GM23338 (cell line): ENCODE measurements around the gene DNAJC12. TPM values are rescaled to one million over a fixed set of nuclear protein-coding genes. Genes with fewer than 3 reads are reported as not detected.

Source experiments
- ATAC-seq: fragments of 200-7000 bp; cut with Tn5 transposase; 3 replicates; pipeline ENCODE4 v1.9.1; 2020
- DNase-seq: peaks from one replicate; pipeline ENCODE4 v3.0.0-alpha.2; 2015; ENCODE audit warnings: low spot score
- H2AFZ ChIP-seq: fragments of 200-600 bp; sonication (generic); 2 replicates; pipeline ENCODE4 v1.8.0; 2016; ENCODE audit warnings: antibody characterized with exemption, mild to moderate bottlenecking, moderate library complexity
- H3F3A ChIP-seq: fragments of 200-600 bp; sonication (generic); replicated peaks from 2 replicates; pipeline ENCODE4 v1.8.0; 2017; ENCODE audit warnings: antibody characterized with exemption, mixed run types, low read depth
- H3K27ac ChIP-seq: fragments of 200-600 bp; sonication (generic); 2 replicates; pipeline ENCODE4 v1.6.1; 2016; ENCODE audit warnings: low read depth
- H3K27me3 ChIP-seq: fragments of 200-600 bp; sonication (generic); 2 replicates; pipeline ENCODE4 v1.8.0; 2016; ENCODE audit warnings: mild to moderate bottlenecking, mixed run types, moderate library complexity; ENCODE audit not compliant: insufficient read depth
- H3K36me3 ChIP-seq: fragments of 200-600 bp; sonication (generic); 2 replicates; pipeline ENCODE4 v1.8.0; 2016; ENCODE audit warnings: mild to moderate bottlenecking; ENCODE audit not compliant: insufficient read depth
- H3K4me1 ChIP-seq: fragments of 200-600 bp; sonication (generic); 2 replicates; pipeline ENCODE4 v1.8.0; 2016; ENCODE audit warnings: mild to moderate bottlenecking, moderate library complexity; ENCODE audit not compliant: insufficient read depth
- H3K4me2 ChIP-seq: fragments of 200-600 bp; sonication (generic); 2 replicates; pipeline ENCODE4 v1.7.1; 2017; ENCODE audit warnings: mixed run types
- H3K4me3 ChIP-seq: fragments of 200-600 bp; sonication (generic); 2 replicates; pipeline ENCODE4 v1.6.1; 2016; ENCODE audit warnings: mixed run types
- H3K79me2 ChIP-seq: fragments of 200-600 bp; sonication (generic); replicated peaks from 2 replicates; pipeline ENCODE4 v1.8.0; 2017; ENCODE audit warnings: mild to moderate bottlenecking; ENCODE audit not compliant: insufficient read depth
- H3K9me2 ChIP-seq: fragments of 200-600 bp; sonication (generic); 2 replicates; pipeline ENCODE4 v1.8.0; 2017; ENCODE audit not compliant: insufficient read depth
- H4K20me1 ChIP-seq: fragments of 200-600 bp; sonication (generic); replicated peaks from 2 replicates; pipeline ENCODE4 v1.8.0; 2017; ENCODE audit warnings: mild to moderate bottlenecking; ENCODE audit not compliant: insufficient read depth
- H3K27ac Mint-ChIP-seq: 2 replicates; pipeline ENCODE4 v1.8.0; 2020; ENCODE audit warnings: inconsistent platforms, mild to moderate bottlenecking, moderate library complexity, mixed read lengths
- H3K27me3 Mint-ChIP-seq: 3 replicates; pipeline ENCODE4 v1.8.0; 2022; ENCODE audit warnings: low read depth, mild to moderate bottlenecking, moderate library complexity, mixed read lengths, inconsistent platforms; ENCODE audit not compliant: insufficient read depth, poor library complexity
- H3K36me3 Mint-ChIP-seq: 3 replicates; pipeline ENCODE4 v1.8.0; 2021; ENCODE audit warnings: low read depth, mild to moderate bottlenecking, inconsistent platforms, moderate library complexity, mixed read lengths
- H3K4me1 Mint-ChIP-seq: 3 replicates; pipeline ENCODE4 v1.8.0; 2020; ENCODE audit warnings: mild to moderate bottlenecking, inconsistent platforms, mixed read lengths
- H3K4me3 Mint-ChIP-seq: 3 replicates; pipeline ENCODE4 v1.8.0; 2021; ENCODE audit warnings: moderate library complexity, mild to moderate bottlenecking, inconsistent platforms, mixed read lengths
- H3K9me3 Mint-ChIP-seq: 3 replicates; pipeline ENCODE4 v1.8.0; 2020; ENCODE audit warnings: moderate library complexity, mild to moderate bottlenecking, inconsistent platforms, mixed read lengths
- CREB1 ChIP-seq: fragments of 250-450 bp; sonication (Bioruptor Pico); IDR thresholded peaks from 2 replicates; pipeline ENCODE4 v1.5.0; 2020; ENCODE audit warnings: low read depth, mild to moderate bottlenecking, moderate library complexity
- EZH2 ChIP-seq: fragments of 200-600 bp; sonication (generic); IDR thresholded peaks from one replicate; pipeline ENCODE4 v1.8.0; 2017; ENCODE audit warnings: antibody characterized with exemption, mild to moderate bottlenecking, low read depth; ENCODE audit not compliant: unreplicated experiment
- EZH2phosphoT487 ChIP-seq: fragments of 200-600 bp; sonication (generic); IDR thresholded peaks from one replicate; pipeline ENCODE4 v1.8.1; 2018; ENCODE audit warnings: antibody characterized with exemption; ENCODE audit not compliant: unreplicated experiment
- JUNB ChIP-seq: IDR thresholded peaks from one replicate; pipeline ENCODE4 v1.6.1; 2016; ENCODE audit warnings: antibody characterized with exemption; ENCODE audit not compliant: unreplicated experiment
- NANOG ChIP-seq: IDR thresholded peaks from 2 replicates; pipeline ENCODE4 v1.6.1; 2016; ENCODE audit warnings: antibody characterized with exemption, borderline replicate concordance
- POLR2AphosphoS5 ChIP-seq: IDR thresholded peaks from 2 replicates; pipeline ENCODE4 v1.6.1; 2016; ENCODE audit warnings: antibody characterized with exemption, low read depth
- ZNF114 ChIP-seq: fragments of 250-450 bp; sonication (Bioruptor Pico); IDR thresholded peaks from 2 replicates; pipeline ENCODE4 v1.5.0; 2020; ENCODE audit warnings: mild to moderate bottlenecking, moderate library complexity
- ZNF331 ChIP-seq: fragments of 250-450 bp; sonication (Bioruptor Pico); IDR thresholded peaks from 2 replicates; pipeline ENCODE4 v1.5.0; 2020; ENCODE audit warnings: low read depth, mild to moderate bottlenecking, moderate library complexity
- polyA plus RNA-seq: library from polyadenylated mRNA; unstranded; fragments of >200 nt; fragmentation: Nextera tagmentation; extraction: Ambion mirVana; gene quantifications from 2 replicates; pipeline ENCODE4 v1.2.1, GENCODE V29; 2016
- total RNA-seq: library from RNA; depleted of rRNA; stranded (reverse); fragments of >200 nt; shearing (Covaris generic); gene quantifications from 2 replicates; pipeline ENCODE4 v1.2.3, GENCODE V29; 2014
- TF ChIP-seq, protein P1 (sequence below), 2 experiments: fragments of 200-600 bp in 1 of 2; sonication (generic) in 1 of 2; conservative IDR thresholded peaks; 2 replicates each; pipeline versions ENCODE4 v1.5.1 to v1.6.1; 2016 to 2017; ENCODE audit warnings: antibody characterized with exemption in 2 of 2, low read depth in 2 of 2, mild to moderate bottlenecking in 2 of 2, moderate library complexity in 1 of 2
- TF ChIP-seq, protein P2 (sequence below): IDR thresholded peaks from one replicate; pipeline ENCODE4 v1.6.1; 2018; ENCODE audit warnings: antibody characterized with exemption; ENCODE audit not compliant: unreplicated experiment
- TF ChIP-seq, protein P3 (sequence below): fragments of 250-450 bp; sonication (Bioruptor Pico); IDR thresholded peaks from 2 replicates; pipeline ENCODE4 v1.5.0; 2020; ENCODE audit warnings: mild to moderate bottlenecking, moderate library complexity
- TF ChIP-seq, protein P4 (sequence below): IDR thresholded peaks from 2 replicates; pipeline ENCODE4 v1.6.1; 2016; ENCODE audit warnings: antibody characterized with exemption

The DNAJC12 gene
- total and polyA plus RNA-seq, 2 experiments from 2014 or later, result 2.2 to 4.5 TPM

DNA sequence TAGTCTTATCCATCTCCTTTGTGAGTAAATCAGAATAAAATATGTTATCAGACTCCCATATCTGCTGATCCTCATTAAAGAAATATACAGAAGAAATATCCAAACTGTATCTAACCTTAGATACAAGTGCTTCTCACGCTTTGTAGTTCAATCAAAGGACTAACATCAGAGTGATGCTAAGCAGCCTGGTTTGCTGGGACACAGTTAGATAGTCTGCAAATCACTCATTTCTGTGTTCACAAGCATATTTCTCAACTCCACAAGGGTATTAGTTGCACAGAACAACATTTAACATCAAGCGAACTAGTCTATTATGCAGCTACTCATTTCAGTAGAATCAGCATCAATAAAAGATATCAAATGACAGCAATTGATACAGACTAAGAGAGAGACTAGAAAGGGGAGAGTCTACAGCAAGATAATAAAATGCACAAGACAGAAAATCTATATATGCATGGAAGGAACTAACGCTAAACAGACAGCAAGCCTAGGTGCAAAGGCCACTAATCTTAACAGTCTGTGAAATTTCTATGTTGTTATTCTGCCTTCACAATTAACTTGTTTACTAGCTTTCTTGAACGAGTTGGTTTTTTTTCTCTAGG, 30.0 kb downstream of the DNAJC12 start (continued):
- TF ChIP-seq, protein P1, sequence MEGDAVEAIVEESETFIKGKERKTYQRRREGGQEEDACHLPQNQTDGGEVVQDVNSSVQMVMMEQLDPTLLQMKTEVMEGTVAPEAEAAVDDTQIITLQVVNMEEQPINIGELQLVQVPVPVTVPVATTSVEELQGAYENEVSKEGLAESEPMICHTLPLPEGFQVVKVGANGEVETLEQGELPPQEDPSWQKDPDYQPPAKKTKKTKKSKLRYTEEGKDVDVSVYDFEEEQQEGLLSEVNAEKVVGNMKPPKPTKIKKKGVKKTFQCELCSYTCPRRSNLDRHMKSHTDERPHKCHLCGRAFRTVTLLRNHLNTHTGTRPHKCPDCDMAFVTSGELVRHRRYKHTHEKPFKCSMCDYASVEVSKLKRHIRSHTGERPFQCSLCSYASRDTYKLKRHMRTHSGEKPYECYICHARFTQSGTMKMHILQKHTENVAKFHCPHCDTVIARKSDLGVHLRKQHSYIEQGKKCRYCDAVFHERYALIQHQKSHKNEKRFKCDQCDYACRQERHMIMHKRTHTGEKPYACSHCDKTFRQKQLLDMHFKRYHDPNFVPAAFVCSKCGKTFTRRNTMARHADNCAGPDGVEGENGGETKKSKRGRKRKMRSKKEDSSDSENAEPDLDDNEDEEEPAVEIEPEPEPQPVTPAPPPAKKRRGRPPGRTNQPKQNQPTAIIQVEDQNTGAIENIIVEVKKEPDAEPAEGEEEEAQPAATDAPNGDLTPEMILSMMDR (conservative IDR thresholded peaks at IDR 0.05; ENCODE audit: low read depth in 2 of 2), result no peak
- TF ChIP-seq, protein P2, sequence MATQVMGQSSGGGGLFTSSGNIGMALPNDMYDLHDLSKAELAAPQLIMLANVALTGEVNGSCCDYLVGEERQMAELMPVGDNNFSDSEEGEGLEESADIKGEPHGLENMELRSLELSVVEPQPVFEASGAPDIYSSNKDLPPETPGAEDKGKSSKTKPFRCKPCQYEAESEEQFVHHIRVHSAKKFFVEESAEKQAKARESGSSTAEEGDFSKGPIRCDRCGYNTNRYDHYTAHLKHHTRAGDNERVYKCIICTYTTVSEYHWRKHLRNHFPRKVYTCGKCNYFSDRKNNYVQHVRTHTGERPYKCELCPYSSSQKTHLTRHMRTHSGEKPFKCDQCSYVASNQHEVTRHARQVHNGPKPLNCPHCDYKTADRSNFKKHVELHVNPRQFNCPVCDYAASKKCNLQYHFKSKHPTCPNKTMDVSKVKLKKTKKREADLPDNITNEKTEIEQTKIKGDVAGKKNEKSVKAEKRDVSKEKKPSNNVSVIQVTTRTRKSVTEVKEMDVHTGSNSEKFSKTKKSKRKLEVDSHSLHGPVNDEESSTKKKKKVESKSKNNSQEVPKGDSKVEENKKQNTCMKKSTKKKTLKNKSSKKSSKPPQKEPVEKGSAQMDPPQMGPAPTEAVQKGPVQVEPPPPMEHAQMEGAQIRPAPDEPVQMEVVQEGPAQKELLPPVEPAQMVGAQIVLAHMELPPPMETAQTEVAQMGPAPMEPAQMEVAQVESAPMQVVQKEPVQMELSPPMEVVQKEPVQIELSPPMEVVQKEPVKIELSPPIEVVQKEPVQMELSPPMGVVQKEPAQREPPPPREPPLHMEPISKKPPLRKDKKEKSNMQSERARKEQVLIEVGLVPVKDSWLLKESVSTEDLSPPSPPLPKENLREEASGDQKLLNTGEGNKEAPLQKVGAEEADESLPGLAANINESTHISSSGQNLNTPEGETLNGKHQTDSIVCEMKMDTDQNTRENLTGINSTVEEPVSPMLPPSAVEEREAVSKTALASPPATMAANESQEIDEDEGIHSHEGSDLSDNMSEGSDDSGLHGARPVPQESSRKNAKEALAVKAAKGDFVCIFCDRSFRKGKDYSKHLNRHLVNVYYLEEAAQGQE, result no peak
- TF ChIP-seq NANOG (no peak), EZH2phosphoT487 (no peak)

DNA sequence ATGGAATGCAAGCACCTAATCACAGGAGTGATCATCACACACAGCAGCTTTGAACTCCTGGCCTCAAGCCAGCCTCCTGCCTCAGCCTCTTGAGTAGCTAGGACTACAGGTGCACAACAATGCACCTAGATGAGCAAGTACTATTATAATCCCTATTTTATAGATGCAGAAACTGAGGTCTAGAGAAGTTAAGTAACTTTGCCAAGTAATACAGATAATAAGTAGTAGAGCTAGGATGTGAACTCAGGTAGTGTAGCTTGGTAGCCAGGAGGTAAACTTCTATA, 33.7 kb downstream of the DNAJC12 start:
- DNase-seq (no peak), ATAC-seq (no peak)
- no peaks in the 10 kb centered on the region for H3K9me2 ChIP-seq
- Mint-ChIP-seq H3K4me1 (peaks cover 19% of the 10 kb centered on the region), H3K27ac (no peak overlapping the region), H3K27me3 (no peaks in the 10 kb centered on the region), H3K9me3 (no peaks in the 10 kb centered on the region), H3K4me3 (no peak overlapping the region), H3K36me3 (peaks cover 2% of the 10 kb centered on the region; the same call in 2 of the 3 replicates)
- H3K4me3 ChIP-seq, result no peak overlapping the region
- no peaks in the 10 kb centered on the region for H3K36me3 ChIP-seq
- no peaks in the 10 kb centered on the region for H3K27me3 ChIP-seq
- no peak overlapping the region for H3K4me2 ChIP-seq
- no peak overlapping the region for H3K27ac ChIP-seq
- no peaks in the 10 kb centered on the region for H3K79me2 ChIP-seq
- no peaks in the 10 kb centered on the region for H3F3A ChIP-seq
- no peaks in the 10 kb centered on the region for H4K20me1 ChIP-seq
- no peak overlapping the region for H2AFZ ChIP-seq
- peaks cover 18% of the 10 kb centered on the region for H3K4me1 ChIP-seq
- no peak for TF ChIP-seq CREB1 (CRISPR knock-in tag)
- no peak for TF ChIP-seq EZH2
- no peak for TF ChIP-seq ZNF331
- TF ChIP-seq NANOG, result no peak
- TF ChIP-seq JUNB, result no peak
- TF ChIP-seq, protein P3, sequence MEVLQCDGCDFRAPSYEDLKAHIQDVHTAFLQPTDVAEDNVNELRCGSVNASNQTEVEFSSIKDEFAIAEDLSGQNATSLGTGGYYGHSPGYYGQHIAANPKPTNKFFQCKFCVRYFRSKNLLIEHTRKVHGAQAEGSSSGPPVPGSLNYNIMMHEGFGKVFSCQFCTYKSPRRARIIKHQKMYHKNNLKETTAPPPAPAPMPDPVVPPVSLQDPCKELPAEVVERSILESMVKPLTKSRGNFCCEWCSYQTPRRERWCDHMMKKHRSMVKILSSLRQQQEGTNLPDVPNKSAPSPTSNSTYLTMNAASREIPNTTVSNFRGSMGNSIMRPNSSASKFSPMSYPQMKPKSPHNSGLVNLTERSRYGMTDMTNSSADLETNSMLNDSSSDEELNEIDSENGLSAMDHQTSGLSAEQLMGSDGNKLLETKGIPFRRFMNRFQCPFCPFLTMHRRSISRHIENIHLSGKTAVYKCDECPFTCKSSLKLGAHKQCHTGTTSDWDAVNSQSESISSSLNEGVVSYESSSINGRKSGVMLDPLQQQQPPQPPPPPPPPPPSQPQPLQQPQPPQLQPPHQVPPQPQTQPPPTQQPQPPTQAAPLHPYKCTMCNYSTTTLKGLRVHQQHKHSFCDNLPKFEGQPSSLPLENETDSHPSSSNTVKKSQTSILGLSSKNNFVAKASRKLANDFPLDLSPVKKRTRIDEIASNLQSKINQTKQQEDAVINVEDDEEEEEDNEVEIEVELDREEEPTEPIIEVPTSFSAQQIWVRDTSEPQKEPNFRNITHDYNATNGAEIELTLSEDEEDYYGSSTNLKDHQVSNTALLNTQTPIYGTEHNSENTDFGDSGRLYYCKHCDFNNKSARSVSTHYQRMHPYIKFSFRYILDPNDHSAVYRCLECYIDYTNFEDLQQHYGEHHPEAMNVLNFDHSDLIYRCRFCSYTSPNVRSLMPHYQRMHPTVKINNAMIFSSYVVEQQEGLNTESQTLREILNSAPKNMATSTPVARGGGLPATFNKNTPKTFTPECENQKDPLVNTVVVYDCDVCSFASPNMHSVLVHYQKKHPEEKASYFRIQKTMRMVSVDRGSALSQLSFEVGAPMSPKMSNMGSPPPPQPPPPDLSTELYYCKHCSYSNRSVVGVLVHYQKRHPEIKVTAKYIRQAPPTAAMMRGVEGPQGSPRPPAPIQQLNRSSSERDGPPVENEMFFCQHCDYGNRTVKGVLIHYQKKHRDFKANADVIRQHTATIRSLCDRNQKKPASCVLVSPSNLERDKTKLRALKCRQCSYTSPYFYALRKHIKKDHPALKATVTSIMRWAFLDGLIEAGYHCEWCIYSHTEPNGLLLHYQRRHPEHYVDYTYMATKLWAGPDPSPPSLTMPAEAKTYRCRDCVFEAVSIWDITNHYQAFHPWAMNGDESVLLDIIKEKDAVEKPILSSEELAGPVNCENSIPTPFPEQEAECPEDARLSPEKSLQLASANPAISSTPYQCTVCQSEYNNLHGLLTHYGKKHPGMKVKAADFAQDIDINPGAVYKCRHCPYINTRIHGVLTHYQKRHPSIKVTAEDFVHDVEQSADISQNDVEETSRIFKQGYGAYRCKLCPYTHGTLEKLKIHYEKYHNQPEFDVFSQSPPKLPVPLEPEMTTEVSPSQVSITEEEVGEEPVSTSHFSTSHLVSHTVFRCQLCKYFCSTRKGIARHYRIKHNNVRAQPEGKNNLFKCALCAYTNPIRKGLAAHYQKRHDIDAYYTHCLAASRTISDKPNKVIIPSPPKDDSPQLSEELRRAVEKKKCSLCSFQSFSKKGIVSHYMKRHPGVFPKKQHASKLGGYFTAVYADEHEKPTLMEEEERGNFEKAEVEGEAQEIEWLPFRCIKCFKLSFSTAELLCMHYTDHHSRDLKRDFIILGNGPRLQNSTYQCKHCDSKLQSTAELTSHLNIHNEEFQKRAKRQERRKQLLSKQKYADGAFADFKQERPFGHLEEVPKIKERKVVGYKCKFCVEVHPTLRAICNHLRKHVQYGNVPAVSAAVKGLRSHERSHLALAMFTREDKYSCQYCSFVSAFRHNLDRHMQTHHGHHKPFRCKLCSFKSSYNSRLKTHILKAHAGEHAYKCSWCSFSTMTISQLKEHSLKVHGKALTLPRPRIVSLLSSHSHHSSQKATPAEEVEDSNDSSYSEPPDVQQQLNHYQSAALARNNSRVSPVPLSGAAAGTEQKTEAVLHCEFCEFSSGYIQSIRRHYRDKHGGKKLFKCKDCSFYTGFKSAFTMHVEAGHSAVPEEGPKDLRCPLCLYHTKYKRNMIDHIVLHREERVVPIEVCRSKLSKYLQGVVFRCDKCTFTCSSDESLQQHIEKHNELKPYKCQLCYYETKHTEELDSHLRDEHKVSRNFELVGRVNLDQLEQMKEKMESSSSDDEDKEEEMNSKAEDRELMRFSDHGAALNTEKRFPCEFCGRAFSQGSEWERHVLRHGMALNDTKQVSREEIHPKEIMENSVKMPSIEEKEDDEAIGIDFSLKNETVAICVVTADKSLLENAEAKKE (CRISPR knock-in tag), result no peak
- no peak for TF ChIP-seq ZNF114 (CRISPR knock-in tag)
- no peak for TF ChIP-seq EZH2phosphoT487
- TF ChIP-seq, protein P4, sequence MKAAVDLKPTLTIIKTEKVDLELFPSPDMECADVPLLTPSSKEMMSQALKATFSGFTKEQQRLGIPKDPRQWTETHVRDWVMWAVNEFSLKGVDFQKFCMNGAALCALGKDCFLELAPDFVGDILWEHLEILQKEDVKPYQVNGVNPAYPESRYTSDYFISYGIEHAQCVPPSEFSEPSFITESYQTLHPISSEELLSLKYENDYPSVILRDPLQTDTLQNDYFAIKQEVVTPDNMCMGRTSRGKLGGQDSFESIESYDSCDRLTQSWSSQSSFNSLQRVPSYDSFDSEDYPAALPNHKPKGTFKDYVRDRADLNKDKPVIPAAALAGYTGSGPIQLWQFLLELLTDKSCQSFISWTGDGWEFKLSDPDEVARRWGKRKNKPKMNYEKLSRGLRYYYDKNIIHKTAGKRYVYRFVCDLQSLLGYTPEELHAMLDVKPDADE, result no peak
- TF ChIP-seq POLR2AphosphoS5, result no peak
